ENCODE measurements around the gene PRRT1.
"Not testable (repeated sequence)": the region's sequence is repeated elsewhere in the genome, so short reads cannot be mapped to it uniquely, and the experiment has no call there.

PRRT1 gene

DNA sequence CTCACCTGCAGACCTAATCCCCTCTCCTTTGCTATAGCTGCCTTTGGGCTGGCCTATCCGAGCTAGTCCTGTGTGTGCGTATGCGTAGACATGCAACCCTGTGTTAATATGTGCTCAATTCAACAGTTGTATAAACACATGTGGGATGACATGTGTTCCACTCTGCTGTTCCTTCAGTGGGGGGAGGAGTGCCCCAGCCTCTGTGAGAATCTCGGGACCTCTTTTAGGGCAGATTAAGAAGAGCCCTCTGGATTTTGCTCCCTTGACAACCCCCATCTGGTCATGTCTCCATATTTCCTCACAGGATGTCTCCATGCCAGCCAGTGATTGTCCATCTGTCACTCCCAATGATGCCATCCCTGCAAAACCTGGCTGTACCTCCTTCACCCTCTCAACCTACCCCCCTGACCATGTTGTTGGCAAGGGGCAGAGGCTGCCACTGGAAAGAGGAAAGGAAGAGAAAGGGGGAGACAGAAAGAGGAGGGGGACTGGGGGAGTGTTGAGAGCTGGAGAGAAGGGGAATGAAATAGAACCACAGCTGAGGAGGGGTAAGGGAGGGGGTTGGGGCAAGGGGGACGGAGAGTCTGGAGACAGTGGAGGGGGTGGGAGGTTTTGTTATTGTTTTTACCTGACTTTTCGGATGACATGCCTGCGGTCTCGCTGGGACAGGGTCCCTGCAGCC is 417 bp downstream of the PRRT1 start:
- DNase-seq (ENCODE audit: low read depth) = no peak

DNA sequence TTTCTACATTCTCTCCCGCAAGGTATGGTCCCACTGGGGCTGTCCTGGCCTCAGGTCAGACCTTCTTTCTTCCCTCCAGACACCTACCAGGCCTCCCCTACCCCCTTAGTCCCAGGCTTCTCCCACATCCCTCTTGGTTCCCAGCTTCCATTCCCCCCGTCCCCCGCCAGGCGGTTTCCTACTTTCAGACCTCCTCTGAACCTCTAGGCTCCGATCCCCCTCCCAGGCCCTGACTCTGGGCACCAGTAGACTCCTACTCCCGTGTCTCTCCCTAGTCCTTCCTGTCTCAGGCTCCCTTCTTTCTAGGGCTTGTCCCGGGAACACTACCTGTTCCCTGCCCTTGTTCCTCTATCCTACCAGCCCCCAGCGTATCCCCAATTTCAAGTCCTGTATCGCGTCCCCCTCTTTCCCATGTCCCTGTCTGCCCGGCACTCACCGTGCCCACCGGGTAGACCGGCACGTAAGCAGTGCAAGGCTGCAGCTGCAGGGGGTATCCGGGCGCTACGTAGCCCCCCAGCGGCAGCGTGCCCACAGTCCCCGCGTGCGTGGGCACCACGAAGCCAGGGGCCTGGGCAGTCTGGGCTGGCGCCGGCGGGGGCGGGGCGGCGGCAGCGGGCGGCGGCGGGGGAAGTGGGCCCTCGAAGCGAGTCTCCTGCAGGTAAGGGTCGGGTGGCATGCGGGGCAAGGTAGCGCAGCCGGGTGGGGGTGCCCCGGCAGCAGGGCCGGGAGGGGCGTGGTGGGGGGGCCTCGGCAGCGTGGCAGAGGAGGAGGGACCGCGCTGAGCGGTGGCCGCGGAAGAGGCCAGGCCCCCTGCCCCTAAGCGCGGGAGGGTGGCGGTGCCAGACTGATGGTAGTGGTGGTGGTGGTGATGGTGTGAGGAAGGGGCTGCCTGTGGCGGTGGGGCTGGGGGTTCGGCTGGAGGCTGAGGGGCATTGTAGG is 1.5 kb downstream of the PRRT1 start:
- DNase-seq (ENCODE audit: low read depth) = no peak

DNA sequence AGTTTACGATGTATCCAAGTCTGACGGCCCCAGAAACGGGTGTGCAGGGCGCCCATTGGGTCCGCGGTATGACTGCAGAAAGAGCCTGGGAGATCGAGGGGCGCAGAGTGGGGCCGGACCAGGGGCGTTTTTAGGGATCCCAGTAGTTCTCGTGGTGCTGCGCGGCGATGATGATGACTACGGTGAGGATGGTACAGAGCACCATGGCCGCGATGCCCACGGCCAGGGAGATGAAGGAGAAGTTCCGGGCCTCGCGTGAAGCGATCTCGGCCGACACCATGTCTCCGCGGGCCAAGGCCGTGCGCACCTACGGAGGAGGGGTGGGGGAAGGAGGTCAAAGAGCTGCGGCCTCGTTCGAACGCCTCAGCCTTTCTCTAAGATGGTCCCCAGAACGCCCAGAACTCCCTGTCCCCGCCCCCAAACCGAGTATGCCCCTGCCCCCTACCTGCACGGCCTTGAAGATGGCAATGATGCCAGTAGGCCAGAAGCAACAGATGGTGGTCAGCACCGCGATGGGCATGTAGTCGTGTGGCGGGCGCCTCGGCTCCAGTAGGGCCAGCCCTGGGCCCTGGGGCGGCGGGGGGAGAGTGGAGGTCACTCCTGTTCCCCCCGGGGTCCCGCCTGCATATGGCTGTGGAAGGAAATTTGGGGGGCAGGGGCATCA is 2.5 kb downstream of the PRRT1 start:
- no peak for DNase-seq (ENCODE audit: low read depth)

DNA sequence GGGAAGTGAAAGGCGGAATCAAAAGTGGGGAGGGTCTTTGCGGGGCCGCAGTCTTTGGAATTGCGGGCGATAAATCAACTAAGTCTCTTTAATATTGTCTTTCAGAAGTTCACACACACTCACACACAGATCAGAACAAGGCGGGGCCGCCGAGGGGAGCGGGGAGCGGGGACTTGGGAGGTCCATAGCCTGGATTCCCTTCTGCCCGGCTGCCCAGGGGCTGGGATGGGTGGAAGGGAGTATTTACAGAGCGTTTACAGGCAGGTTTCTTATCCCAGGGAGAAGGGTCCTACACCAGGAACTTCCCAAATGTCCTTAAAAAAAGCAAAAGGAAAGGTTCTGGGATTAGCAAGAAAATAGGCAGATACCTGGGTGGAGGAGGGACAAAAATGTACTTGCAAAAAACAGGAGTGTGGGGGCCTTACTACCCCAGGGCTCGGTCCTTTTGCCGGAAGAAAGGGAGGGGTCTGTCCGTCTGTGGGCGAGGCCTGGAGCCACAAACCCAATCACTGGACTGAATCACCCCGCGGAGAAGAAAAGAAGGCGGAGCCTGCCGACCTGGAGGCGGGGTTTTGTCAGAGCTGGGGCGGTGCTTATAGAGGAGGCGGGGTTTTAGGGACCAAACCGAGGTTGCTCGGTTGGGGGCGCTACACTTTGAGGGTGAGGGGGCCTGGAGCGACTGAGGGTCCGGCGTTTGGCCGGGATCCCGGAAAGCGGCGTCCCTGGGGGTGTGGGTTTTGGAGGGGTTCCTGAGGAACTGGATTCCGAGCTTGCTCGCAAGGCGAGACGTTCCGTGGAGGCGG is 3.2 kb downstream of the PRRT1 start:
- DNase-seq (ENCODE audit: low read depth) = peak; percentile 43

DNA sequence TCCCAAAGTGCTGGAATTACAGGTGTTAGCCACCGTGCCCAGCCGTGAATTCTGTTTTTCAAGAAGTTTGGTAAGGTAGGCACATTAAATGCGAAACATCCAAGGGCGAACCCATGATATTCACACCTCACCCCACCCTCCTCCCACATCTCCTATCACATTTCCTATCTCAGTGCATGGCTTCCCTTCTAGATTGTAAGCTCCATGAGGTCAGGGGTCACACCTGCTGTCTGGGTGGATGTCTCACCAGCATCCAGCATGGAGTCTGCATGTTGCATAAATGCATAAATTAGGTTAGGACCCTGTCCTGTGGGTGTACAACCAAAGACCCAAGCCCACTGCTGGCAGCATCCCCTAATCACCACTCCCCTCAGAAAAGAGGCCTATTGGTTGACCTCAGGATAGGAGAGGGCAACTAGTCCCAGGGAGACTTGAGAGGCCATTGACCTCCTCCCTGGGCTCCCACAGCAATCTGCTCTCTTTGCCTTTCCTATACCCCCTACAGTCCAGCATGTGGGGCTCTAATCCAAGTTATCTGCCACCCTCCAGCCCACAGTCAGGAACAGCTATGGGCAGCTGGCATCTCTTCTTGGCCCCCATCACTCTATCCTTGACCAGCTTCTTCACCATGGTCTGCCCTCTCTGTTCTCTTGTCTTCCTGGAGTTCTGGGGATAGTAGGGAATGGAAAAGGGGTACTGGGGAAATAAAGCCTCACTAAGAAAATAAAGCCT is 4.2 kb downstream of the PRRT1 start:
- DNase-seq (ENCODE audit: low read depth) = no peak

DNA sequence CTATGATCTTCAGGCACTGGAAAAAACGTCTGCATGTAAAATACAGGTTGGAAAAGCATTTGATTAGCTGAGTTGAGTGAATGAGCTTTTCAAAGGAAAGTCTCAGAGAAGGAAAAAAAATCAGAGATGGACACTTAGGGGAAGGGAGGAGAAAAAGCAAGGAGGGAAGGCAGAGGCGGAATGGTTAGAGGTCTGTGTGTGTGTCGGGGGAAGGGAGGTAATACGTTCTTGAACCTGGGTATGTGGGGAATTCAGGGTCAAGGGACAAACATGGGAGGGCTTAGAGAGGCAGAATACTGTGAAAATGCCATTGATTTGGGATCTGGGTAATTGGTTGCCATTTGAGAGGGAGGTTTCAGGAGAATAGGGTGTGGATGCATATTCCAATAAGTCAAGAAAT is 5.1 kb downstream of the PRRT1 start:
- DNase-seq (ENCODE audit: low read depth) = no peak

DNA sequence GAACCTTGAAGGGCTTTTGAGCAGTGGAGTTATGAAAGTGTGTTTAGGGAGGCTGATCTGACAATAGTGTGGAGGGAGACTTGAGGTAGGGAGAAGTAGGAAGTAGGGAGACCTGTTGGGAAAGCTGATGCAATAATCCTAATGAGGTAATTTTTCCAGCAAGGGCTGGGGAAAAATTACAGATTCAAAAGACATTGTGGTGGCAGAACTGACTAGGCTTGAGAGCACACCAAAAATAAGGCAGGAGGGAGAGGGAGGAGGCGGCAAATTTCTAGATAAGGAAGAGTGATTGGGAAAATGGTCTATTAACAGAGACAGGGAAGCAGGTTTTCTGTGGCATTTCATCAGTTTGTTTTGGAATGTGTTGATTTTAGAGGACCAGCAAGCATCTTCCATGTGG is 5.5 kb downstream of the PRRT1 start:
- no peak for DNase-seq (ENCODE audit: low read depth)

DNA sequence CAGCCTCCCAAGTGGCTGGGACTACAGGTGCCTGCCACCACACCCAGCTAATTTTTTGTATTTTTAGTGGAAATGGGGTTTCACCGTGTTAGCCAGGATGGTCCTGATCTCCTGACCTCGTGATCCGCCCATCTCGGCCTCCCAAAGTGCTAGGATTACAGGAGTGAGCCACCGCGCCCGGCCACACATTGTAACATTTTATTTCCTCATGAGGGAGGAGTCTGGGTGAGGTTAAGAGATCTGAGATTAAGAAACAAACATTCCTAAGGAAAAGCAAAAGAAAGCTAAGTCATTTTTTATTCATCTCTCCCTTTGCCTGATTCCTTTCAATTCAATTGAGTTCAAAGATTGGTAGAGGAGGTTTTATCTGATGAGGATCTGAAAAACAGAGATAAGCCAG is 7.5 kb downstream of the PRRT1 start:
- not testable (repeated sequence) for DNase-seq (ENCODE audit: low read depth)

DNA sequence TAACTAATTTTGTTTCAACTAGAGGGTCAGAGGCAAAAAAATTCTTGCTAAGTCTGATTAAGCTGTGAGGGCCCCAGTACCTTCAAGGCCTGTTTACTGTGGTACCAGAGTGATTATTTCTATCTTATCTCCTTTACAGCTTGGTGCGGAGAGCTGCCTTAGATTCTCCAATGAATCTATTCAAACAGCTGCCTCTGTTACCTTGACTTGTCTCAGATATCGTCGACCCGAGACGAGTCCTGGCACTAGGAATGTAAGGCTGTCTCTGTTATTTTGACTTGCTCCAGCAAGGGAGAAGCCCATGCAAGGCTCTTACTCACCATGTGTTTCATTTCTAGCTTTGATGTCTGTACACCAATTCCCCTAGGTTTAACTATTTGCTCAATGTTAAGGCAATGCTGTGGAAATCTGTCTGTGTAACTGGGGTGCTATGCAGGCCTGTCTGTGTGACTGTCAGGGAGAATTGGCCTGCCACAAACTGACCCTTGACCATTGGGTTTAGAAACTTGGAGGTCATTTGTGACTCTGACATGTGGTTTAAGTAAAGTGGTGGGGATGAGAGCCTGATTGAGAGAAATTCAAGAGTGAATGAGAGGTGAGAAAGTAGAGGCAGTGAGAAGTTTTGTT is 11.2 kb downstream of the PRRT1 start:
- DNase-seq (ENCODE audit: low read depth) = no peak

DNA sequence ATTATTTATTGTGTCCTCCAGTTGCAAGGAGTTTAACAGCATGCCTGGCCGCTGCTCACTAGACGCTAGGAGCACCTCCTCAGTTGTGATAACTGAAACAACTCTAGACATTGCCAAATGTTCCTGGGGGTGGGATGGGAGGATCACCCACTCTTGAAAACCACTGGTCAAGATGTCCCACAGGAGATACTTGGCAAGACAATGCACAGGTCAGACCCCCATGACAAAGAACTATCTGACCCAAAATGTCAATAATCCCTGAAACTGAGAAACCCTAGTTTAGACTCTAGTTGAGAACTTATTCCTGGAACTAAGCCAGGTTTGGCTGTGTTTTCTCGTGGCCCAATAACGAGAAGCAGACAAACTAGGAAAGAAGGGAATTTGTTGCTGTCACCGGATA is 12.1 kb downstream of the PRRT1 start:
- no peak for DNase-seq (ENCODE audit: low read depth)

DNA sequence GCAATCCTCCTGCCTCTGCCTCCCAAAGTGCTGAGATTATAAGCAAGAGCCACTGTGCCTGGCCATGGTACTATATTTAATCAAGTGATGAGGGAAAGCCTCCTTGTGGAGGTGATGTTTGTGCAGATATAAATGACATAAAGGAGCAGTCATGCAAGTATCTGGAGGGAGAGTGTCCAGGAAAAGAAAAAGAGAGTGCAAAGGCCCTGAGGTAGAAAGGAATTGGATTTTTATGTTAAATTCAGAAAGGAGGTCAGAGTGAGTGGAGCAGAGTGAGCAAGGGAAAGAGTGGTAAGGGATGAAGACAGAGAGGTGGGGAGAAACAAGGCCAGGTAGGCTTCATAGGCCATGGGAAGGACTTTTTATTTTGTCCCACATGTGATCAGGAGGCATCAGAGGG is 14.3 kb downstream of the PRRT1 start:
- no peak for DNase-seq (ENCODE audit: low read depth)

DNA sequence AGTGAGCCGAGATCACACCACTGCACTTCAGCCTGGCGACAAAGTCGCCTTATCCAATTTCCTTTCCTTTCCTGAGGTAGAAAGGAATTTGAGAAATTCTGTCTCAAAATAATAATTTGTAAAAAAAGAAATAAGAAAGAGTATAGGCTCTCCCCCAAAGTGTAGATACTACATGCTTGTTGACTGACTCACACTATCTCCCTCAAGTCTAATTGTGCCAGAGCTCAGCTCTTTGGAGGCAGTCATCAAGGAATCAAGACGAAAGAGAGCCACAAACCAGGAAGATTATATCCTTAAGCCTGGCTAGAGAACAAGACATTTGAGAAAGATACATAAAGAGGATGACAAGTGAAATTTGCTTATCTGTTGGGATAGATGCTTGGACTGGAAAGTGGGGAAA is 18.0 kb downstream of the PRRT1 start:
- DNase-seq (ENCODE audit: low read depth) = no peak

DNA sequence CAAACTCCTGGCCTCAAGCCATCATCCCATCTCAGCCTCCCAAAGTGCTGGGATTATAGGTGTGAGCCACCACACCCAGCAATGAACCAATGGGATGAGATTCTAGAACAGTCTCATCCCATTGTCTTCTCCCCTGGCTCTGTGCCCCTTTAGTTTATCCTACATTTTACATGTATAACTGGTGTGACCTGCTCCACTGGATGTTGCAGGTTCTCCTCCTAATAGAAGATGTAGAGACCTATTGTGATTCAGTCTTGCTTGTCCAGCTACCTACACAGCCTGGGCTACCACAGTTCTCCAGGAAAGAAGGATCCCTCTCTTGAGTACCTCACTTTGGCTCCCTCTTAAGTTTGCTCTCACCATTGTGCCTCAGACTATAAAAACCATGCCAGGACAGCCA is 19.6 kb downstream of the PRRT1 start:
- DNase-seq (ENCODE audit: low read depth) = no peak

DNA sequence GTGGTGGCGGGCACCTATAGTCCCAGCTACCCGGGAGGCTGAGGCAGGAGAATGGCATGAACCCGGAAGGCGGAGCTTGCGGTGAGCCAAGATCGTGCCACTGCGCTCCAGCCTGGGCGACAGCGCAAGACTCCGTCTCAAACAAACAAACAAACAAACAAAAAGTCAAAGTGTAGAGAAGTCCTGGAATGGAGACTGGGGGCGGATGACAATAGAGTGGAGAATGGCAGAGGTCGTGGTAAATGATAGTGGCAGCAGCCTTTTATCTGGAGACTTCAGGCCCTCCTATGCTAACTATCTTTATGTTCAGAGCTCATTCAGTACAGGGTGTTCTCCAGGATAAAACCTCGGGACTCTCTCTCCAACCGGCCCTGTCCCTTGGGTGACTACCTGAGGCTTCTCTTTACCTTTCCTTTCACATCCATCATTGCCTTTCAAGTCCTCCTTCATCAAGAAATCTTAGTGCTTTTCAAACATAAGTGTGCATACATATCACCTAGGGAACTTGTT is 20.2 kb downstream of the PRRT1 start:
- no peak for DNase-seq (ENCODE audit: low read depth)

DNA sequence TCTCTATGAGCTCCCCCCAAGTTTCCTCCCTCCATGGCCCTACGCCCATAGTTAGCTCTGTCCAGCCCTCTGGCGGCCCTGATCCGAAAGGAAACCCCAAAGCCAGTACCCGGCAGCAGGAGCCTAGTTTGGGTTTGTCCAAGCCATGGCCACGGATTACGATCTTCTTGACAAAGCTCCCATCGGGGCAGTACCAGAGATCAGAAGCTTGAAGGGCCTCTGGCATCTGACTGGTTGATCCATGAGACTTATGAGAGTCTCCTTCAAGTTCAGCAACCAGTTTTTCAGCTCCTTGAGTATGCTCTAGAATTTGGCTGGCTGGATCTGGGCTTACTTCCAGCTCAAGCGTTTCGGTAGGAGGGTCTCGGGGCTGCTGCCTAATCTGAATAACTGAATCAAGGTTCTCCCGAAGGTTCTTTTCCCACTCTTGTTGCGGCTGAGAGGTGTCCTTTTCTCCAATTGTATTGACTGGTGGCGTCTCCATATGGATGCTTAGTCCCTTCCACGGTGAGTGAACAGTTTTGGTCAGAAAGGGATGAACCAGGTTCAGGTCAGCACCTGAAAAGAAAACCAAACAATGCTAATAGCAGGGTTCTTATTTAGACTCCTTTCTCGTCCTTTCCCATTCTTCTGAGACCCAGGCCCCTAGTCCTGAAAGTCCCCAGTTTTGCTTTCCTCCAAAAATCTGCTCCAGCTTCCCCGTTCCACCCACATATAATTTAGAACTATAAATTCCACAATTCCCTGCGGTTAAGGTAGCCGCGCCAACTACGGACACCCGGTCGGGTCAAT is 22.2 kb downstream of the PRRT1 start:
- DNase-seq (ENCODE audit: low read depth) = no peak

DNA sequence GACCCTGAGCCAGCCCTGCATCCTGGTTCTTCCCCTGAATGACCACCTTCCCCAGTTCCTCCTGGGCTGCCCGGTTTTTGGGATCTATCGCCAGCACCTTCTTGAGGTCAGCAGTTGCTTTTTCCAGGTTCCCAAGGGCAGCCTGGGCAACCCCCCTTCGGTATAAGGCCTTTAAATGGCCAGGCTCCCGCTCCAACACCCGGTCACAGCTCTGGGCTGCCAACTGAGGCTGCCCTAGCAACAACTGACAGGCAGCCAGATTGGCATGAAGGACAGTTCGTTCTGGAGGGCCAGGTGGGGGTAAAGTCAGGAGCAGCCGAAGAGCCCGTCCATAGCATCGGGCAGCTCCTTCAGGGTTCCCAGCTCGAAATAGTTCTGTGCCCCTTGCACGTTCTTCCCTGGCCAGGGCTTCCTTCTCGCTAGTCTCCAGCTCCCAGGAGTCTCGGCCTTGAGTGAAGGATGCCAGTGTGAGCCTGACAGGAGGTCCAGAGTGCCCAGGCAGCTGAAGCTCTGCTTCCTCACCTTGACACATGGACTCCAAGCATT is 22.9 kb downstream of the PRRT1 start:
- DNase-seq (ENCODE audit: low read depth) = no peak

DNA sequence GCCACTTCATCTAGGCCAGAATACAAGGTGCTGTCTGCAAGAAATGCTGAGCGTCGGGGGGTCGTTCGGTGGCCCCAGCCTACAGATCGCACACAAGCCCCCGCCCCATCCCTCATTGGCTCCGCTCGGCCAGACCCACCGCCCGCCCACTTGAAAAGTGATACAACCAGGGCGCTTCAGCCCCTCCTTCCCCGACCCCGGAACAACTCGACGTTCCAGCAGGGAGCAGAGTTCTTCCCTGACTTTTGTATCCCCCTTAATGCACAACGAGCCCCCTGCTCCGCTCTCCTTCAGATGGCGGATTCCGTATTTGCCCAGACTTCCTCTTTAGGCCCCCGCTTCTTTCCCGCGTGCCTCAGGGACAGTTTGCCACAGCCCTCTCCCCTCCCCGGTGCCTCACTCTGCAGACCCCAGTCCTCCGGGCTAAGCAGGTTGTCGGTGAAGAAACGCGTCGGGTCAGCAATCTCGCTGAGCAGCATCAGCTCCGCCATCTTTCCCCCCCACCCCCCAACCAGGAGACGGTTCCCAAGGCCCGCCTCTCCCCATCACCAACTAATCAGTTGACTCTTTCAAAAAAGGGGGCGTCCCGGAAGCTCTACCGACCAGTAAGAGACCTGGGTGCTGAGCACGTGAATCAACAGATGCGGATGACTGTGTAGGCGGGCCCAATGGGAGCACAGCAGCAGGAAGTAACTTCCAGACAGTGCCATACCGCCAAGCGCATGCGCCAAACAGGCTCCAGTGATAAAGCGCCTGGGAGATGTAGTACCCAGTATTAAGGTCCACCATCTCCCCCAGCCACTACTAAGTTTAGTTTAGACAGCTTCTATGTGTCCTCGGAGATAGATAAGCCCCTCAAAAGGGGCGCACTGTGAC is 23.8 kb downstream of the PRRT1 start, which contains the start of gene ATF6B:
TSS of gene ATF6B (minus strand) at position 530 of the 876 bp plus-strand sequence. CDS start at position 491, 39 bp downstream.
- peak; percentile 96 for DNase-seq (ENCODE audit: low read depth)

DNA sequence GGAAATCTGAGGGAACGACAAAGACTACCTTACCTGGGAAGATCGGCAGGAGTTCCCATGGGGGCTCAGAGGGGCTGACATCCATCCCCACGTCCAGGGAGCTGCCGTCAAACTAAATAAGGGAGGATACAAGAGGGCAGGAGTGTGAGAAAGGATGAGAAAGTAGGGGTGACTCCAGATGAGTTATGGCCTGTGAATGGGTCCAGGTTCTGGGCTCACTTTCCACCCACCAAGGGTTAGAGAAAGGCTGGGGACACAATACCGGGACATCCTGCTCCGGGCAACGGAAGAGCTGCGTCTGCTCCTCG is 24.4 kb downstream of the PRRT1 start:
- DNase-seq (ENCODE audit: low read depth) = no peak

DNA sequence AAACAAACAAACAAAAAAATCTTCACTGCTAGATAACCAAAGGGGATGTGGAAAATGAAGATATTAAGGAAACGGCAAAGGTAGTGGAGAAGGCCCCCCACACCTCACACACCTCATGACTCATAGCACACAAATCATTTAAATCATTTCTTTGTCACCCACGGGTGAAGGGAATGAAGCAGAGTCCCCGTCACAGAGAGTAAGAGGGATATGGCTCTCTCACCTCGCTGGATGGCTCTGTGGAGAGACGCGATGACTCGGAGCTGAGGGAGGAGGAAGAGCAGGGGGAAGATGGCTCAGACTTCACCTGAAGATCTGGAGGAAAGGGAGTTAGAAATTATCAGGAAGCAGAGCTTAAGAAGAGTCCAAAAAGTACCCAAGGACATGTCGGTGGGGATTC is 24.9 kb downstream of the PRRT1 start:
- DNase-seq (ENCODE audit: low read depth) = no peak

Data from T follicular helper cell (primary cell).